H4 (cell line): ENCODE measurements around the gene STON1. TPM values are rescaled to one million over a fixed set of nuclear protein-coding genes. Genes with fewer than 3 reads are reported as not detected.
A peak's percentile ranks its signal among the peaks of the same experiment; 100 is the strongest.

Experiments used
- DNase-seq: peaks from one replicate; pipeline ENCODE4 v3.0.0-alpha.2; 2015; ENCODE audit warnings: low spot score
- total RNA-seq: library from RNA; depleted of rRNA; stranded (reverse); fragments of >200 nt; shearing (Covaris generic); gene quantifications from 2 replicates; pipeline ENCODE4 v1.2.3, GENCODE V29; 2014; rRNA removed

Gene STON1
- total RNA-seq, 1 experiment from 2014 or later = 6.1 TPM

- DNase-seq = no peak
Measured at GRCh38 chr2:48617618-48618017, 87.7 kb downstream of the STON1 start, which contains the start of gene GTF2A1L. TSS of gene GTF2A1L (plus strand) at chr2:48617856. CDS start at chr2:48617875, 19 bp downstream.

- DNase-seq = no peak
Measured at GRCh38 chr2:48619526-48619925, 89.6 kb downstream of the STON1 start.

GRCh38 chr2:48620604-48621003 lies 90.7 kb downstream of the STON1 start:
- no peak for DNase-seq

GRCh38 chr2:48622691-48623090 lies 92.7 kb downstream of the STON1 start:
- DNase-seq = peak; percentile 29

GRCh38 chr2:48624696-48625095 lies 94.7 kb downstream of the STON1 start:
- DNase-seq = no peak

GRCh38 chr2:48626047-48626446 lies 96.1 kb downstream of the STON1 start:
- DNase-seq = no peak

GRCh38 chr2:48633143-48633542 lies 103.2 kb downstream of the STON1 start:
- DNase-seq = no peak

GRCh38 chr2:48635786-48636185 lies 105.8 kb downstream of the STON1 start:
- DNase-seq = no peak

- DNase-seq = no peak
Measured at GRCh38 chr2:48638261-48638660, 108.3 kb downstream of the STON1 start.

Other genes with a start within 250 kb of the STON1 start
- 22.5 and 28.2 TPM in 2 replicates for gene FOXN2, start 215.5 kb upstream of the STON1 start, total RNA-seq
- 6.7 and 11.5 TPM in 2 replicates for gene PPP1R21, start 89.4 kb upstream of the STON1 start, total RNA-seq
- gene GTF2A1L, start 87.7 kb downstream of the STON1 start, total RNA-seq = 0.60 TPM in 1 of 2 replicates, not detected in the other
- gene LHCGR, start 225.6 kb downstream of the STON1 start, total RNA-seq = not detected in 2 replicates